NCI-H1694 (cell line): ENCODE results near the gene HSPH1.

Experiments used
- DNase-seq: peaks from one replicate; lab custom pipeline; 2025; lab: John Stamatoyannopoulos, UW

Gene HSPH1

GRCh38 chr13:31161557-31162150 lies at the start of gene HSPH1:
Gene HSPH1, minus strand, starts transcription at chr13:31161904. Its CDS starts 322 bp downstream, at chr13:31161582.
- peak; percentile 79 for DNase-seq

DNA sequence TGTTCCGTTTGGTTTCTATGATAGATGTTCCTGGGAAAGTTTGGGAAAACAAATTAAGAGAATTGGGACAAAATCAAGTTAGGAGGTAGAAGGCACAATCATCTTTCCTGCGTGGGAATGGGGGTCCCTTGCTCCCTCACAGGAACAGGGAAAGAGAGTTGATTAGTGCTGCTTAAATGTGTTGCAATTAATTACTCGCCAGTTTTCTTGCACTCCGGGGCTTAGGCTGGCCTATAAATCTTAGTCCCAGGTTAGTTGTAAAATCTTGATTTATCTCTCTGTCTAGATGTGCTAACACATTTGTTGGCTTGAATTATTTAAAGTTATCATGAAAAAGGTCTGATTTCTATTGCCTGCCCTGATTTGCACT lies 48.1 kb upstream of the HSPH1 start:
- DNase-seq: no peak

DNA sequence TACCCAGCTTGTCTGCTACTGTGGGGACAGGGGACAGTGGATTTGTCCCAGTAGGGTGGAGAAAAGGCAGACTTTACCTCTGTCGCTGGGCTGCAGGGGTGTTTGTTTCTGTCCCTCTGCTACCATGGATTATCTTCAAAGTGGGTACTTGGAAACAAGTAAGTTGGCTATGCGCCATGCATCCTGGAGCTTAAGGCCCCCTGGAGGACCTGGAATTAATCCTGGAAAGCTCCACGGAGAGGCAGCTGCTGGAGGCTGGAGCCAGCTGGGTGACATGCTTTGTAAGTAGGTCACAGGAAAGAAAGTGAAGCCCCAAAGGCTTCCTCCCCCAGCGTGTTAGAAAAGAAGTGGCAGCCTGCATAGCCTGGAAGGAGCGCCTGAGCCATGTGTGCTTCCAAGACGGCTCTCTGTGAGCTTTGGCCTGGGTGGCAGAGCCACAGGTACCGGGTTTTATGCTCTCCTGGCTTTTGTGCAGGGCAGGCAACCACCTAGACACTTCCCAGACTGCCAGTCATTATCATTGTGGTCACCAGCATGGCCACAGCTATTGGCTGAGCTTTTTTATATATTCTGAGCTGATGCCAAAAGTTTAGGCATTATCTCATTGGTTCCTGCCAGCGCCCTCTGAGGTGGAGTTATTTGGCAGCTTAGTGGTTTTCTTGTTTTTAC lies 47.6 kb upstream of the HSPH1 start:
- peak; percentile 53 for DNase-seq

DNA sequence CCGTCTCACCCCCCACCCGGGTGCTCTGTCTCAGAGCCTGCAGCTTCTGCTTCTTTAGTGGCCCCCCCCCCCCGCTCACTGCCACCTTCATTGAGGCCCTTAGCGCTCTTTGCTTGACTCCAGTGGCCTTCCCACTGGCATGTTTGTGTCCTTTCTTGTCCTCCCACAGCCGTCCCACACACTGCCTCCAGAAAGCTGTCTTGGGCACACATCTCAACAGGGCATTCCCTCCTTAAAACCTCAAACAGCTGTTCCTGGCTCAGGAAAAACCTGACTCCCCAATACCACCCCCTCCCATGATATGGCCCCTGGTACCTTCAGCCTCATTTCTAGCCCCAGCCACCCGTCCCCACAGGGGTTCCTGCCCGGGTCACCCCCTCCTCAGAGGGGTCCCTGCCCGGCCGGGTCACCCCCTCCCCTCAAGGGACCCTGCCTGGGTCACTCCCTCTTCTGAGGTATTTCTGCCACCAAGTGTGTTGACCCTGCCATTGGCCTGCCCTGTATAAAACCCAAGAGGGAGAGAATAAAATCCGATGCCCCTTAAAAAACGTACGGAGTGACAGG lies 46.9 kb upstream of the HSPH1 start:
- no peak for DNase-seq

GRCh38 chr13:31207661-31208552 lies 46.2 kb upstream of the HSPH1 start:
- no peak for DNase-seq

GRCh38 chr13:31204592-31204991 lies 42.9 kb upstream of the HSPH1 start:
- no peak for DNase-seq

- peak; percentile 52 for DNase-seq
These were observed 39.8 kb upstream of the HSPH1 start for GRCh38 chr13:31201341-31202031.

- DNase-seq: no peak
These were observed 38.9 kb upstream of the HSPH1 start for GRCh38 chr13:31200637-31200971.

DNA sequence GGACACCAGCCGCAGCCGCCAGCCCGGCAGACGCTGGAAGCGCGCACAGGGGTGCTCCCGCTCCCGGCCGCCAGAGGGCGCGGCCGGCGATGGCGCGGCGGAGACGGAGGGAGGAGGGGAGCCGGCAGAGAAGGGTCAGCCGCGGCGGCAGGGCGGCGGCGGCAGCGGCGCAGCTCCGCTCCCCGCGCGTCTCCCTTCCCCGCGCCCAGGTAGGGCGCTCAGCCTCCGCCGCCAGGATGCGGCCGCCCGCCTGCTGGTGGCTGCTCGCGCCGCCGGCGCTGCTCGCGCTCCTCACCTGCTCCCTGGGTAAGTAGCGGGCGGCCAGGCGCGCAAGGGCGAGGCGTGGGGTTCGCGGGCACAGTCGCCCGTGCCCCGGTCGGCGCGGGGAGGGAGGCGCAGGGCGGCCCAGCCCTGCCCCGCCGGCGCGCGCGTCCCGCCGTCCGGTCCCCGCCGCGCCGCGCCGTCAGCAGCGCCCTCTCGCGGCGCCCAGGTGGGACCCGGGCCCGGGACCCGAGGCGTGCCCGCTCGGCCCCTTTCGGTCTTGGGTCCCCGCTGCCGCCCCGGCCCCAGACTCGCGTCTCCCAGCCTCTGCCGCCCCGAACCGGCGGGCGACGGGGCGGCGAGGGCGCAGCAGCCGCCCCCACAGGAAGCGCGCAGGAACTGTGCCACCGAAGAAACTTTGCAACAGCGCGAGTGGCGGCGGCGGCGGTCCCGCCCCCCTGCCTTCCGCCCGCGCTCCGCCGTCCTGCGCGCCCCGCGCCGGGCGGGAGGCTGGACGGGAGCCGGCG lies 38.3 kb upstream of the HSPH1 start, which contains the start of gene B3GLCT:
B3GLCT (plus strand) TSS at position 127 of the 788 bp plus-strand sequence; CDS start at position 237, 110 bp downstream.
- no peak for DNase-seq

DNA sequence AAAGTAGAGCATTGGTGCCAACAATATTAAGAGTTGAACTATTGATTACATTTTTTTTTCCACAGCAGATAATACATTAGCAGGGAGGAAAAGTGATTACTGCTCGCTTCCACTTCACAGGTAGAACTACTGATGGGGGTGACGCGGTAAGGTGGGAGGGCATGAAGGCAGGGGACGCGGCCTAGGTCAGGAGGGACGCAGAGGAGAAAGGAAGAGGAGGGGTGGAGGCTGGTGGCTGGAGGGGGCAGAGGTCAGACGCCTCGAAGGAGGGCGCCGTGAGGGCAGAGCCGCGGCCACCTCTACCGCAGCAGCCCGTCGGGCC lies 37.8 kb upstream of the HSPH1 start:
- no peak for DNase-seq

DNA sequence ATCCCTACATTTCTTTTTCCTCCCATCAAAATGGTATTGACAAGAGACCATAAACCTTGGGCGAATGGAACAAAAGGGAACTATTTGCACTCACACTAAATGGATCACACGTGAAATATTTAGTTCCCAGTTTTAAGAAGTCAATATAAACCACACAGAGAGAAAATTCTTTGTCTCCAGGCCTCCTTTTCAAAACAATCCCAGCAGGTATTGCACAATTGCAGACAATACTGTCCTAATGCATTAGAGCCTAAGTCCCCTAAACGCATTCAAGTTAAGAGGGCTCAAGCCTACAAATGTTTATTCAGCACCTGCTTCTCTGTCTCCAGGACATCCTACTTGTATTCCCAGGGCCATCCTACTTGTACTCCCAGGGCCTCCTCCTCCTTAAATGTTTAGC lies 36.8 kb upstream of the HSPH1 start:
- no peak for DNase-seq

DNA sequence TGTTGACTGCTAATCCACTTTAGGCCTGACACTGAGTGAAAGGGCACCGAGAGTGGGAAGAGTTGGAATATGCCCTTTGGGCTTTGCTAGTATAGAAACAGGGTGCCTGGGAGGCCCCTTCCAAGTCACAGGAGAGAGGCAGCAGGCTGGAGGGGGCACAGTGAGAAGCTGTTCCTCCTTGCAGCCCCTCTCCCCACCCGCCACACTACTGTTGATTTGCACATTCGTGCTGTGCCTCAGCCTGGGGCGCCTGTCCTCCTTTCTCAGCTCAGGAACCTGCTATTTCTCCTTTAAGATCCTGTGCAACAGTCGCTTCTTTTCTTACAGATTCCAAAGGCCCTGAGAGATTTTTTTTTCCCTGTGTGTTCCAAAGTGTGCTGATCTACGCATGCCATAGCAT lies 35.3 kb upstream of the HSPH1 start:
- no peak for DNase-seq

DNA sequence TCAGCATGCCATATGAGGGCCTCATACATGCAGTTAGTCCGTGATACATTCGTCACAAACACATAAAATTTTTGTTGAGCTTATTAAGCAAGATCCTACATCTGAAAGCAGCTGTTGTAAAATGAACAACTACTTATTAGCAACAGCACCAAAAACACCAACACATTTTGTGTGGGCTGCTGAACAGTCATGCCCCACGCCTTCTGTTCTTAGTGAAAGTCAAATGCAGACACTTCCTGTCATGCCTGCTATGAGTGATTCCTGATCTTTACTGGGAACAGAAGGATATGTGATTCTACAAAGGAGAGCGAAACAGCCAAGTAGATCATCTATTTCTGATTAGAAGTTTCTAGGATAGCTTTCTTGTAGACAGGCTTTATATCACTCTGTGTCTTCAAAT lies 33.9 kb upstream of the HSPH1 start:
- DNase-seq: no peak

DNA sequence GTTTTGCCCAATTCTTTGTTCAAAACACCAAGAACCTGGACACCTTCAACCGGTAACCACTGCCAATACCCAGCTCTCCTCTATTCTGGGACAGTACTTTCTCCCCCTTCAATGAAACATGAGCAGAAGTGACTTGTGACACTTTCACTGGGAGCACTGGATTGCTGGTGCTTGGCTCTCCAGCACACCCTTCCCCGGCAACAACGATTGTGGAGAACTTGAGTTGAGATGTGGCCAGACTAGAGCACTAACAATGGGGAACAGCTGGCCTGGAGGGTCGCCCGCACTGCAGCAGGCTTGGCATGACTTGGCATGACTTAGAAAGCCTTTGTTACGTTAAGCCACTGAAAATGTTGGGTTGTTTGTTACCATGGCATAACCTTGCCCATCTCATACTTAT lies 30.6 kb upstream of the HSPH1 start:
- no peak for DNase-seq

DNA sequence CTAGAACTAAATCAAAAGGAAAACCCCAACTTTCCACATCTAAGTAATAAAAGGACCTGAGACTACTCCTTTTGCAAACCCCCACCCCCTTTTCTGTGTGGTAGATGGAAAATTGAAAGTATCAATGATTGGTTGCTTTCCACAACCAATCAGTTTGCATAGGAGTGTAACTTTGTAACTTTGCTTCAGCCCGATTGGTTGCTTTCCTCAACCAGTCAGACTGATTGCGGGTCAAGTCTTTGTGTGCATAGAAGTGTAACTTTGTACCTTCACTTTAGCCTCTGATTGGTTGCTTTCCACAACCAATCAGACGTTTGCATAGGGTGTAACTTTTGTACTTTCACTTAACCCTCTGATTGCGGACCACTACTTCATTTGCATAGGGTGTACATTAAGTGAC lies 30.0 kb upstream of the HSPH1 start:
- DNase-seq: no peak

DNA sequence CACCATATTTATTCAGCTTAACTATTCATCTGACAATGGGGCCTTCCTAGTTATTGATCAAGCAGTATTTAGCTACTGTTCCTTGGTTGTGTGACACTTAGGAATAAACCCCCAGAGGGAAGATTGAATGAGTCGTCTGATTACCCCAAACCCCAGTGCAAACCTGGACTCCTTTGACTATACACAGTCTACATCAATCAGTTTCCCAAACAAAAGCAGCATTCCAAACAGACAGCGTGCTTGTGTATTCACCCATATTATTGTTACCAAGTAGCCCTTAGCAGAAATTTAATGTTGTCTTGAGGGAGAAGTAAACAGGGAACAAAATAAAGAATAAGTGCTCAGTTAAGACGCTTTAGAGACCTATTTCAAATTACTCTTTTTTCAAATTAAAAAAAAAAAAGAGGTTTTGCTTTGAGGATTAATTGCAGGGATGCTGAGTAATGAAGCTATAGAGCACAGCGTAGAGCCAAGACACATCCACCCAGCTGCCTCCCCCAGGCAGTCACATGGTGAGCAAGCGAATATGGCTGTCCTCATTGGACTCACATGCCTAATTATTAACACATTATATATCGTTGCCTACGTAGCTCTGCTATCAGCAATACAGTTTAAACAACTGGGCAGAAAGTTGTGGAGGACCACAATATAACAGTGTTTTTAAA lies 23.4 kb upstream of the HSPH1 start:
- no peak for DNase-seq

DNA sequence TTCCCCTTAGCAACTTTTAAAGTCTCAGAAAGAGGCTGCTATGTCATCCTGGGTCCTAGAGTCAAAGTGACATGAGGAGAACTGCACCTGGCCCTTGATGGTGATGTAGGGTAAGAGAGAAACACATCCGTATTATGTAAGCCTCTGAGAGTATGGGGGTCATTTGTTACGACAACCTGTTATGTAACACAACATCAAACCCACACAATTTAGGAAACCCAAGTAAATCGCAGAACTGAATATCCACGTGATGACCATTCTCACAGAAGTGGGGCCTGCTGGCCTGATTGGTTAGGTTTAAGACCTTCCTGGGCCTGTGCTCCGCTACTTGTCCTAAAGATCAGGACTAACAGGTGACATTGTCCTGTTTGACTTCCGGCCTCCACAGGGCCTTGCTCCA lies 22.7 kb upstream of the HSPH1 start:
- no peak for DNase-seq

DNA sequence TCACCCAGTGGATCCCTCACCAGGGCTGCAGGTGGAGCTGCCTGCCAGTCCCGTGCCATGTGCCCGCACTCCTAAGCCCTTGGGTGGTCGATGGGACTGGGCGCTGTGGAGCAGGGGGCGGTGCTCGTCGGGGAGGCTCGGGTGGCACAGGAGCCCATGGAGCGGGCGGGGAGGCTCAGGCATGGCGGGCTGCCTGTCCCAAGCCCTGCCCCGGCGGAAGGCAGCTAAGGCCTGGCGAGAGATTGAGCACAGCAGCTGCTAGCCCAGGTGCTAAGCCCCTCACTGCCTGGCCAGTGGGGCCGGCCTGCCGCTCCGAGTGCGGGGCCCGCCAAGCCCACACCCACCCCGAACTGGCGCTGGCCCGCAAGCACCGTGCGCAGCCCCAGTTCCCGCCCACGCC lies 21.3 kb upstream of the HSPH1 start:
- no peak for DNase-seq

DNA sequence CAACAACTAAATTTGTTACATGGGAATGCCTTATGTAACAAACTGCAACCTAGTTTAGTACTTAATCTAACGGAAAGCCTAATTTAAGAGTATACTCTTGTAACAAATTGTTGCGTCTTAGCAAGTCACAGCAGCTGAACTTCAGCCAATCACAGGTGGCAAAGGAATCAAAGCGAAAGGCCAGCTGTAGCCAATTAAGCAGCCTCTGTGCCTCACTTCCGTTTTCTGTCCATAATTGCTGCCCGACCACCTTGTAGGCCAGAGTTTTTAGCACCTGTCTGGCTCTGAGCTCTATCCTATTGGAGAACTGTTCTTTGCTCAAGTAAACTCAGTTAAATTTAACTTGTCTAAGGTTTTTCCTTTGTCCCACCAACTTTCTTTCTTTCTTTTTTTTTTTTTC lies 18.1 kb upstream of the HSPH1 start:
- no peak for DNase-seq

DNA sequence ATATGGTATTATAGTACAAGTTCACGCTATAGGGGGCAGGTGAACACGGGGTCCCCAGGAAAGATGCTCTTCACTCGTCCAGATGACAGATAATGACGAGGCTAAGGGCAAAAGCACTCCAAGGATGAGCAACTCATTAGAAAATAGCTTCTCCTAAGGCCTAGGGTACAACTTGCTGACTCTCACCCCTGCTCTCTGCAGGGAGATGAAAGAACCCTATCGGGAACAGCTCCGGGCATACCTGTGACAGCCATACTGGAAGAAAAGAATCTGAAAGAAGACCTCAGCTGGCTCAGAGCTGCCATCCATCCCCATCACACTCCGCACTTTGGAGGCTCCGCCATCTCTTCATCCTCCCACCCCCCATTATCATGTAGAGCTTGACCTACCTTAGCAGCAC lies 17.5 kb upstream of the HSPH1 start:
- DNase-seq: no peak
